Subcutaneous abdominal adipose tissue (tissue), 5 donors: ENCODE results near the gene PHYHD1.

Experiments used
- H3K27ac ChIP-seq: one replicate; pipeline ENCODE4 v1.7.0; 2013; ENCODE audit warnings: low read depth, mild to moderate bottlenecking, inconsistent platforms, low read length, moderate library complexity
- H3K27me3 ChIP-seq, 5 donors: one replicate each; pipeline ENCODE4 v1.7.0; 2013; ENCODE audit warnings: low read length in 5 of 5, inconsistent platforms in 1 of 5; ENCODE audit not compliant: control insufficient read depth in 5 of 5, insufficient read depth in 4 of 5
- H3K36me3 ChIP-seq, 5 donors: one replicate each; pipeline ENCODE4 v1.7.0; 2013; ENCODE audit warnings: low read length in 5 of 5; ENCODE audit not compliant: control insufficient read depth in 5 of 5, insufficient read depth in 5 of 5
- H3K4me1 ChIP-seq, 5 donors: one replicate each; pipeline ENCODE4 v1.7.0; 2013; ENCODE audit warnings: low read length in 5 of 5, mild to moderate bottlenecking in 3 of 5, moderate library complexity in 1 of 5; ENCODE audit not compliant: control insufficient read depth in 5 of 5, insufficient read depth in 5 of 5
- H3K4me3 ChIP-seq, 5 donors: one replicate each; pipeline ENCODE4 v1.7.0; 2013; ENCODE audit warnings: low read length in 5 of 5, low read depth in 1 of 5
- H3K9ac ChIP-seq, 5 donors: one replicate each; pipeline ENCODE4 v1.7.0; 2013; ENCODE audit warnings: low read length in 5 of 5, mild to moderate bottlenecking in 4 of 5, moderate library complexity in 3 of 5
- H3K9me3 ChIP-seq, 5 donors: one replicate each; pipeline ENCODE4 v1.7.0; 2013; ENCODE audit warnings: low read length in 5 of 5; ENCODE audit not compliant: control insufficient read depth in 5 of 5
- donor health status: healthy.
- donor health status: healthy.
- donor health status: healthy.
- donor health status: healthy.
- donor health status: healthy.

The PHYHD1 gene

DNA sequence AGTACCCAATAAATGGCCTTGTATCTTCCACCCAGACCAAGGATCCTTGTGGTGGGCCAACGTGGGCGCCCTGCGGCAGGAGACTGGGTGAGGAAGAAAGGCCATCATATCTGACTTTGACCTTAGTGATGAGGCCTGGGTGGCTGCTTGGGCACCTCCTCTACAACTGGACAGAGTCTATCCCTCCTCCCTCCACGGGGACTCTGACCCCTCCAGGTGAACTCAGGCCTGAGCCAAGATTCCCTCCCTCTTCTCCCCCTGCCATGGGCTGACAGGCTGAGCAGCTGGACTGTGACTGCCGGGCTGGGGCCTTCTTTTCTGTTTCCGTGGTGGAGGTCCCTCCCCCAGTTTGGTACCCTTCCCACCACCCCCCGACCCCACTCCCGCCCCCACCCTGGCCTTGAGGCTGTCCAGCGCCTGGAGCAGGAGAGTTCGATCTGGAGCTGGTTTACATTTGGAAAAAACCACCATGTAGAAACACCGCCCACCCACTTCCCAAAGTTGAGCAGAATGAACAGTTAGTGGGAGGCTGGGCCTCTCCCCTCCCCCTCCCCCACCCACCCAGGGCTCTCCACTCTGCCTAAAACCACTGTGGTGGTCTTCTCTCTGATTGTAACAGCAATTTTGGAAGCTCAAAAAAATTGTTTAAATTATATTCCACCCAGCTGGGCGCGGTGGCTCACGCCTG is 1.2 kb upstream of the PHYHD1 start:
- Histone ChIP-seq H3K9me3 (no peaks in the 10 kb centered on the region), H3K27ac (peak overlapping the region; percentile 37), H3K9ac (peak overlapping the region in 2 of 5 donors; percentile 7 to 41), H3K27me3 (no peaks in the 10 kb centered on the region), H3K36me3 (peaks cover 0 to 22% (median 10%) of the 10 kb centered on the region in 5 donors), H3K4me3 (no peak overlapping the region), H3K4me1 (peaks cover 18 to 64% (median 61%) of the 10 kb centered on the region in 5 donors)

DNA sequence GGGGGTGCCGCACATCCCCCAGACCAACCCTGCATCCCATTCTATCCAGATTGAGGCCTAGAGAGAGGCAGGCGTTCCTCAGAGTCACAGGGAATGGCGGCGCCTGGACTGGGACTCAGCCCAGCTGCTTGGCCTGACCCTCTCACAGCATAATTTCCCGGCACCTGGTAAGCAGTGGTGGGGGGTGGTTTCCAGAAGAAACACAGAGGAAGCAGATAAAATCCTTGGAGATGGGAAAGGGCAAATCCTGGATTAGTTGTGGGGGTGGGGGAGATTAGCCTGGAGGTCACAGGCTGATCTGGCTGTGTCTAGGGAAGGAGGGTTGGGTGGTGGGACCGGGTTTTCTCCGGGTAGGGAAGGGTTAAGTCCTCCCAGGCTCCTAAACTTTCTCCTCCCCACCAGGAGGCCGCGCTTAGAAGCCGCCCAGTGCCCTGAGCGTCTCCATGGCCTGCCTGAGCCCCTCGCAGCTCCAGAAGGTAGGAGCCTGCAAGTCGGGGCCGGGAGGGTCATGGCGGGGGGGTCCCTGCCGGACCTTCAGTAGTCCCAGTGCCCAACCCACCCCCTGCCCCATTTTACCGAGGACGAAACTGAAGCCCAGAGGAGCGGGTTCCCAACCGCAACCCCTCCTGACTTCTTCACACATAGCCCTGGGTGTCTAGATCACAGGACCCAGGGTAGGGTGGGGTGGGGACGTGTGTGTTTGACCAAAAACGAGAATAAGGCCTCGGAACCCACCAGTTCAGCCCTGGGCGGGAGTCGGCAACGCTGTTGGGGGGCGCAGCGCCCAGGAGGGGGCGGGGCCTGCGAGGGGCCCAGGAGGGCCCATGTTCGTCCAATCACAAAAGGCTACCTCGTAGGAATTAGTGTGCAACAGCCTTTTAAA is 1.3 kb downstream of the PHYHD1 start:
- H3K27me3 ChIP-seq, result no peaks in the 10 kb centered on the region
- peak overlapping the region; percentile 56 for H3K27ac ChIP-seq
- peak overlapping the region; percentile 57 to 74 (median 63) for H3K4me3 ChIP-seq
- H3K9ac ChIP-seq, result peak overlapping the region; percentile 41 to 77 (median 68)
- H3K9me3 ChIP-seq, result no peaks in the 10 kb centered on the region
- peaks cover 8 to 45% (median 40%) of the 10 kb centered on the region in 5 donors for H3K4me1 ChIP-seq
- H3K36me3 ChIP-seq, result peaks cover 0 to 11% (median 9%) of the 10 kb centered on the region in 5 donors

DNA sequence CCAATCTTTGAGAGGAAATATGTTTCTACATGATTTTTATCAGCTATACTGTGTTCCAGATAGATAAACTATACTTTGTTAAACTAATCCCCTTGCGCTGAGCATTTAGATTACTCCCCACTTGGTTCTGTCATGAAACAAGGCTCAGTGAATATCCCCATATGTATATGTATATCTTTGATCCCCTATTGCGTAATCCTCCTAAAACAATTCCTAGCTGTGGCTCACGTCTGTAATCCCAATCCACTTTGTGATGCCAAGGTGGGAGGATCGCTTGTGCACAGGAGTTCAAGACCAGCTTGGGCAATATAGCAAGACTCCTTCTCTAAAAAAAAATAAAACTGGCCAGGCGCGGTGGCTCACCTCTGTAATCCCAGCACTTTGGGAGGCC is 2.7 kb downstream of the PHYHD1 start:
- H3K9me3 ChIP-seq, result no peaks in the 10 kb centered on the region
- peaks cover 0 to 5% (median 2%) of the 10 kb centered on the region in 5 donors for H3K36me3 ChIP-seq
- peaks cover 9 to 40% (median 38%) of the 10 kb centered on the region in 5 donors for H3K4me1 ChIP-seq
- no peak overlapping the region for H3K9ac ChIP-seq
- H3K4me3 ChIP-seq, result no peak overlapping the region
- H3K27ac ChIP-seq, result no peak overlapping the region
- H3K27me3 ChIP-seq, result no peaks in the 10 kb centered on the region

- Histone ChIP-seq H3K9me3 (no peaks in the 10 kb centered on the region), H3K9ac (no peak overlapping the region), H3K4me3 (no peak overlapping the region), H3K36me3 (peaks cover 0 to 5% (median 2%) of the 10 kb centered on the region in 5 donors), H3K27me3 (no peaks in the 10 kb centered on the region), H3K27ac (no peak overlapping the region), H3K4me1 (peaks cover 2 to 10% (median 7%) of the 10 kb centered on the region in 5 donors)
Observed at GRCh38 chr9:128927731-128928411, 7.1 kb downstream of the PHYHD1 start.

GRCh38 chr9:128928624-128929023 is 7.8 kb downstream of the PHYHD1 start:
- H3K36me3 ChIP-seq, result peaks cover 0 to 7% (median 2%) of the 10 kb centered on the region in 5 donors
- no peak overlapping the region for H3K27ac ChIP-seq
- H3K4me3 ChIP-seq, result no peak overlapping the region
- H3K9me3 ChIP-seq, result no peaks in the 10 kb centered on the region
- peaks cover 0 to 10% (median 2%) of the 10 kb centered on the region in 5 donors for H3K4me1 ChIP-seq
- no peak overlapping the region for H3K9ac ChIP-seq
- H3K27me3 ChIP-seq, result no peaks in the 10 kb centered on the region

GRCh38 chr9:128929560-128929959 is 8.8 kb downstream of the PHYHD1 start:
- peaks cover 0 to 10% (median 2%) of the 10 kb centered on the region in 5 donors for H3K36me3 ChIP-seq
- H3K27me3 ChIP-seq, result no peaks in the 10 kb centered on the region
- no peak overlapping the region for H3K4me3 ChIP-seq
- H3K27ac ChIP-seq, result no peak overlapping the region
- no peak overlapping the region for H3K9ac ChIP-seq
- peaks cover 0 to 10% (median 2%) of the 10 kb centered on the region in 5 donors for H3K4me1 ChIP-seq
- no peaks in the 10 kb centered on the region for H3K9me3 ChIP-seq

- H3K4me1 ChIP-seq, result peaks cover 0 to 1% (median 0%) of the 10 kb centered on the region in 5 donors
Observed at GRCh38 chr9:128933731-128934130, 12.9 kb downstream of the PHYHD1 start.

GRCh38 chr9:128936171-128936865 is 15.5 kb downstream of the PHYHD1 start:
- Histone ChIP-seq H3K4me3 (no peak overlapping the region), H3K9ac (no peak overlapping the region), H3K27ac (no peak overlapping the region), H3K27me3 (no peaks in the 10 kb centered on the region), H3K36me3 (peaks cover 0 to 14% (median 8%) of the 10 kb centered on the region in 5 donors), H3K4me1 (peaks cover 0 to 15% (median 8%) of the 10 kb centered on the region in 5 donors), H3K9me3 (no peaks in the 10 kb centered on the region)

More at GRCh38 chr9:128933731-128934130, 12.9 kb downstream of the PHYHD1 start:
- Histone ChIP-seq H3K36me3 (peaks cover 0 to 11% (median 8%) of the 10 kb centered on the region in 5 donors), H3K27ac (no peak overlapping the region), H3K9me3 (no peaks in the 10 kb centered on the region), H3K4me3 (no peak overlapping the region), H3K9ac (no peak overlapping the region), H3K27me3 (no peaks in the 10 kb centered on the region)

DNA sequence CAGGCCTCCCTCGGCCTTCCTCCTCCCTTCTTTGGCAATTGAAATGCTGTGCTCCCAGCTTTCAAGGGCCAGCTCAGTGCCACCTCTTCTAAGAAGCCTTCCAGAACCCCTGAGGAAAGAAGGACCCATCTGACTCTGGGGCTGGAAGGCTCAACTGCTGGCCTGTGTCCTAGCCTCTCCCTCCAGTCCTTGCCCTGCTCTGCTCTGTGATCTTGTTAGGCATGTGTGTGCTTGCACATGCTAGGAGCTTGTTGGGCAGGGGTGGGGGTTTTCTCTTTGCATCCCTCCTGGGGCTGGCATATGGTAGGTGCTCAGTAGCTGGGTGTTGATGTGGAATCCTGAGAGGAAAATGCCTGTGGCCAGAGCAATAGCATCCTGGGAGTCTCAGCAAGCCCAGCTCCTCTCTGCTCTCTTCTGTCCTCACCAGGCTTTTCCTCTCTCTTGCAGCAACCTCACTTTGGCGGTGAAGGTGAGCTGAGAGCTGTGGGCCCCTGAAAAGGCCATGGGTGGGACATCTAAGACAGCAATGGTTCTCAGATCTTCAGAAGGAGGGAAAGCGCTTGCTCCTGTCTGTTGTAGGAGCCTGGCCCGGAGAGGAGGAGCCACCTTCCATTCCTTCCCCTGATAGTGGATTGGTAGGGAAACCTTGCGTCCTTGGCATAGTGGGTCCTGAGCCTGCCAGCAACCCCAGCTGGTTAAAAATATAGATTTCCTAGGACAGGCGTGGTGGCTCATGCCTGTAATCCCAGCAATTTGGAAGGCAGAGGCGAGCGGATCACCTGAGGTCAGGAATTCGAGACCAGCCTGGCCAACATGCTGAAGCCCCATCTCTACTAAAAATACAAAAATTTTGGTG is 16.8 kb downstream of the PHYHD1 start:
- H3K27ac ChIP-seq, result no peak overlapping the region
- H3K36me3 ChIP-seq, result peaks cover 0 to 16% (median 11%) of the 10 kb centered on the region in 5 donors
- no peak overlapping the region for H3K9ac ChIP-seq
- peaks cover 0 to 27% (median 17%) of the 10 kb centered on the region in 5 donors for H3K4me1 ChIP-seq
- H3K4me3 ChIP-seq, result no peak overlapping the region
- no peaks in the 10 kb centered on the region for H3K9me3 ChIP-seq
- H3K27me3 ChIP-seq, result no peaks in the 10 kb centered on the region
